Trophoblast cell (in vitro differentiated cells and primary cell): ENCODE measurements around the gene MYCBPAP.
A peak's percentile ranks its signal among the peaks of the same experiment; 100 is the strongest.

Source experiments
- DNase-seq, 2 donors: peaks; one replicate each; pipeline ENCODE4 v3.0.0-alpha.2; 2016
- H2AFZ ChIP-seq: 2 replicates; pipeline ENCODE4 v1.6.1; 2013; ENCODE audit warnings: low read length, moderate library complexity, mild to moderate bottlenecking; ENCODE audit not compliant: insufficient read depth, poor library complexity
- H2AK5ac ChIP-seq: 2 replicates; pipeline ENCODE4 v1.6.1; 2013; ENCODE audit warnings: mild to moderate bottlenecking, low read length
- H2BK120ac ChIP-seq: 2 replicates; pipeline ENCODE4 v1.6.1; 2013; ENCODE audit warnings: low read length, mild to moderate bottlenecking, moderate library complexity; ENCODE audit not compliant: insufficient read depth, poor library complexity
- H2BK12ac ChIP-seq: 2 replicates; pipeline ENCODE4 v1.6.1; 2013; ENCODE audit warnings: mild to moderate bottlenecking, low read length, moderate library complexity
- H2BK5ac ChIP-seq: 2 replicates; pipeline ENCODE4 v1.6.1; 2013; ENCODE audit warnings: low read length, low read depth, moderate library complexity, mild to moderate bottlenecking; ENCODE audit not compliant: poor library complexity
- H3K14ac ChIP-seq: 2 replicates; pipeline ENCODE4 v1.6.1; 2013; ENCODE audit warnings: mild to moderate bottlenecking, low read length
- H3K18ac ChIP-seq: 2 replicates; pipeline ENCODE4 v1.6.1; 2013; ENCODE audit warnings: mild to moderate bottlenecking, low read length
- H3K23ac ChIP-seq: 2 replicates; pipeline ENCODE4 v1.6.1; 2013; ENCODE audit warnings: low read length
- H3K27ac ChIP-seq: 2 replicates; pipeline ENCODE4 v1.5.1; 2013; ENCODE audit warnings: low read depth, mild to moderate bottlenecking, inconsistent platforms, low read length, moderate library complexity
- H3K27me3 ChIP-seq: 2 replicates; pipeline ENCODE4 v1.6.1; 2013; ENCODE audit warnings: inconsistent platforms, mild to moderate bottlenecking, low read length, moderate library complexity; ENCODE audit not compliant: insufficient read depth
- H3K36me3 ChIP-seq, 2 experiments: 1 replicate in 1 of 2; 2 replicates in 1 of 2; pipeline ENCODE4 v1.6.1; 2013; ENCODE audit warnings: low read length in 2 of 2, mild to moderate bottlenecking in 2 of 2, moderate library complexity in 1 of 2; ENCODE audit not compliant: insufficient read depth in 2 of 2, control insufficient read depth in 1 of 2
- H3K4ac ChIP-seq: 2 replicates; pipeline ENCODE4 v1.6.1; 2013; ENCODE audit warnings: low read depth, mild to moderate bottlenecking, low read length, moderate library complexity
- H3K4me1 ChIP-seq, 2 experiments: 1 replicate in 1 of 2; 2 replicates in 1 of 2; pipeline ENCODE4 v1.6.1; 2013; ENCODE audit warnings: low read length in 2 of 2, mild to moderate bottlenecking in 2 of 2, moderate library complexity in 1 of 2; ENCODE audit not compliant: insufficient read depth in 2 of 2, control insufficient read depth in 1 of 2
- H3K4me2 ChIP-seq: 2 replicates; pipeline ENCODE4 v1.6.1; 2013; ENCODE audit warnings: inconsistent platforms, mild to moderate bottlenecking, low read length, moderate library complexity
- H3K4me3 ChIP-seq: 2 replicates; pipeline ENCODE4 v1.5.1; 2013; ENCODE audit warnings: mild to moderate bottlenecking, low read depth, low read length, inconsistent platforms
- H3K79me1 ChIP-seq: one replicate; pipeline ENCODE4 v1.6.1; 2013; ENCODE audit warnings: low read length
- H3K79me2 ChIP-seq: 2 replicates; pipeline ENCODE4 v1.6.1; 2013; ENCODE audit warnings: low read length, mild to moderate bottlenecking; ENCODE audit not compliant: control insufficient read depth, insufficient read depth, poor library complexity
- H3K9ac ChIP-seq: 2 replicates; pipeline ENCODE4 v1.6.1; 2013; ENCODE audit warnings: mild to moderate bottlenecking, low read length
- H3K9me3 ChIP-seq: 2 replicates; pipeline ENCODE4 v1.6.1; 2013; ENCODE audit warnings: low read depth, mild to moderate bottlenecking, control low read depth, inconsistent platforms, low read length; ENCODE audit not compliant: insufficient read depth
- H4K12ac ChIP-seq: 2 replicates; pipeline ENCODE4 v1.6.1; 2013; ENCODE audit warnings: low read depth, mild to moderate bottlenecking, low read length, moderate library complexity
- H4K8ac ChIP-seq: 2 replicates; pipeline ENCODE4 v1.6.1; 2013; ENCODE audit warnings: low read depth, mild to moderate bottlenecking, low read length, moderate library complexity
- H4K91ac ChIP-seq: one replicate; pipeline ENCODE4 v1.6.1; 2013; ENCODE audit warnings: low read depth, mild to moderate bottlenecking, low read length, moderate library complexity
- WGBS: extraction: QIAGEN DNeasy Blood & Tissue Kit; methylation state at CpG from one replicate; pipeline ENCODE4 v1.1.7; 2013; ENCODE audit warnings: missing lambda C conversion rate; ENCODE audit not compliant: insufficient read length, insufficient coverage; ENCODE audit errors: extremely low coverage; 5-methylcytosine and 5-hydroxymethylcytosine counted together

The MYCBPAP gene

GRCh38 chr17:50499721-50500120 is 8.5 kb upstream of the MYCBPAP start:
- no peak overlapping the region for H2BK120ac ChIP-seq
- H3K9ac ChIP-seq = no peak overlapping the region
- H3K4me1 ChIP-seq = peaks cover 5 to 6% of the 10 kb centered on the region in 2 experiments
- no peak overlapping the region for H3K18ac ChIP-seq
- no peak for DNase-seq
- H2BK12ac ChIP-seq = no peak overlapping the region
- no peak overlapping the region for H4K12ac ChIP-seq
- no peak overlapping the region for H4K91ac ChIP-seq
- H3K4me3 ChIP-seq = no peak overlapping the region
- H4K8ac ChIP-seq = no peak overlapping the region
- H3K23ac ChIP-seq = no peak overlapping the region
- no peak overlapping the region for H3K4me2 ChIP-seq
- peaks cover 2% of the 10 kb centered on the region for H3K9me3 ChIP-seq
- WGBS = no CpG with 5 or more reads among the region's 2 CpGs
- no peak overlapping the region for H3K14ac ChIP-seq
- H3K27ac ChIP-seq = no peak overlapping the region
- no peaks in the 10 kb centered on the region for H3K79me2 ChIP-seq
- no peak overlapping the region for H2BK5ac ChIP-seq
- H2AK5ac ChIP-seq = no peak overlapping the region
- H3K79me1 ChIP-seq = no peaks in the 10 kb centered on the region
- H3K27me3 ChIP-seq = peaks cover 2% of the 10 kb centered on the region
- no peak overlapping the region for H2AFZ ChIP-seq
- H3K4ac ChIP-seq = no peak overlapping the region
- no peaks in the 10 kb centered on the region for H3K36me3 ChIP-seq

- peak in 1 of 2 donors; percentile 48 for DNase-seq
- Histone ChIP-seq H3K4me3 (no peak overlapping the region), H3K9ac (no peak overlapping the region), H3K4me2 (no peak overlapping the region), H3K79me1 (no peaks in the 10 kb centered on the region), H2BK5ac (no peak overlapping the region), H3K23ac (no peak overlapping the region), H2BK120ac (no peak overlapping the region), H2BK12ac (no peak overlapping the region), H4K12ac (no peak overlapping the region), H3K9me3 (no peaks in the 10 kb centered on the region), H3K4me1 (peaks cover 4 to 6% of the 10 kb centered on the region in 2 experiments), H3K4ac (no peak overlapping the region), H3K14ac (no peak overlapping the region), H3K36me3 (no peaks in the 10 kb centered on the region), H3K27me3 (peaks cover 2% of the 10 kb centered on the region), H2AFZ (no peak overlapping the region), H4K91ac (no peak overlapping the region), H3K18ac (no peak overlapping the region), H2AK5ac (no peak overlapping the region), H3K79me2 (no peaks in the 10 kb centered on the region), H3K27ac (no peak overlapping the region), H4K8ac (no peak overlapping the region)
- no CpG with 5 or more reads among the region's 5 CpGs for WGBS
These were observed 7.2 kb upstream of the MYCBPAP start for GRCh38 chr17:50501054-50501453.

- Histone ChIP-seq H3K36me3 (no peaks in the 10 kb centered on the region), H2BK5ac (no peak overlapping the region), H3K79me2 (no peaks in the 10 kb centered on the region), H3K4ac (no peak overlapping the region), H2AFZ (no peak overlapping the region), H2AK5ac (no peak overlapping the region), H2BK120ac (no peak overlapping the region), H3K79me1 (no peaks in the 10 kb centered on the region), H3K9ac (no peak overlapping the region), H3K4me2 (no peak overlapping the region), H3K9me3 (no peaks in the 10 kb centered on the region), H3K4me3 (no peak overlapping the region), H2BK12ac (no peak overlapping the region), H3K27ac (no peak overlapping the region), H4K8ac (no peak overlapping the region), H4K12ac (no peak overlapping the region), H3K14ac (no peak overlapping the region), H3K4me1 (peaks cover 4 to 6% of the 10 kb centered on the region in 2 experiments), H3K18ac (no peak overlapping the region), H4K91ac (no peak overlapping the region), H3K27me3 (peaks cover 2% of the 10 kb centered on the region), H3K23ac (no peak overlapping the region)
- no peak for DNase-seq
- WGBS = no CpG with 5 or more reads among the region's 9 CpGs
These were observed 5.8 kb upstream of the MYCBPAP start for GRCh38 chr17:50502301-50502990.

GRCh38 chr17:50505591-50506130 is 2.6 kb upstream of the MYCBPAP start:
- Histone ChIP-seq H2BK12ac (no peak overlapping the region), H2BK120ac (no peak overlapping the region), H3K14ac (no peak overlapping the region), H3K4me1 (peaks cover 11 to 12% of the 10 kb centered on the region in 2 experiments), H2BK5ac (no peak overlapping the region), H3K4me2 (no peak overlapping the region), H3K27me3 (peaks cover 2% of the 10 kb centered on the region), H3K4ac (no peak overlapping the region), H4K12ac (no peak overlapping the region), H3K9me3 (no peaks in the 10 kb centered on the region), H3K4me3 (no peak overlapping the region), H3K36me3 (no peaks in the 10 kb centered on the region), H4K8ac (no peak overlapping the region), H4K91ac (no peak overlapping the region), H3K79me2 (peaks cover 5% of the 10 kb centered on the region), H2AFZ (no peak overlapping the region), H3K27ac (no peak overlapping the region), H3K79me1 (peaks cover 13% of the 10 kb centered on the region), H3K23ac (no peak overlapping the region), H2AK5ac (no peak overlapping the region), H3K9ac (no peak overlapping the region), H3K18ac (no peak overlapping the region)
- no CpG with 5 or more reads among the region's 7 CpGs for WGBS
- DNase-seq = no peak
